ENCODE data around the gene CD63.

The CD63 gene

GRCh38 chr12:55684761-55685370, 43.9 kb downstream of the CD63 start:
- DNase-seq: no peak

- no peak for DNase-seq
Observed at GRCh38 chr12:55683676-55684075, 45.1 kb downstream of the CD63 start.

- DNase-seq: no peak
Observed at GRCh38 chr12:55682087-55682796, 46.6 kb downstream of the CD63 start.

- DNase-seq: no peak
Observed at GRCh38 chr12:55681142-55682077, 47.4 kb downstream of the CD63 start.

- no peak for DNase-seq
Observed at GRCh38 chr12:55679691-55680090, 49.1 kb downstream of the CD63 start.

- DNase-seq: no peak
Observed at GRCh38 chr12:55676707-55677106, 52.1 kb downstream of the CD63 start.

GRCh38 chr12:55675666-55676065, 53.1 kb downstream of the CD63 start:
- no peak for DNase-seq

Measured in stimulated activated CD4-positive, alpha-beta T cell treated with anti-CD3 and anti-CD28 coated beads, Interleukin-2, amount 100 ng/mL, for 24 hours (primary cell).